DOHH2 (cell line): ENCODE data around the gene CD247.
"Not testable (repeated sequence)": the region's sequence is repeated elsewhere in the genome, so short reads cannot be mapped to it uniquely, and the experiment has no call there.

ENCODE experiments used
- H3F3A ChIP-seq: fragments of 200-600 bp; sonication (generic), shearing (Covaris generic); 2 replicates; pipeline ENCODE4 v1.6.0; 2016; ENCODE audit warnings: antibody characterized with exemption, mild to moderate bottlenecking; ENCODE audit not compliant: control insufficient read depth, insufficient read depth
- H3K27ac ChIP-seq: fragments of 200-600 bp; sonication (generic); 2 replicates; pipeline ENCODE4 v1.5.1; 2014; ENCODE audit warnings: low read depth, mild to moderate bottlenecking, low read length, moderate library complexity
- H3K27me3 ChIP-seq: fragments of 200-600 bp; sonication (generic); 2 replicates; pipeline ENCODE4 v1.6.1; 2014; ENCODE audit warnings: mild to moderate bottlenecking, low read length, mixed read lengths; ENCODE audit not compliant: control insufficient read depth
- H3K36me3 ChIP-seq: fragments of 200-600 bp; sonication (generic); 2 replicates; pipeline ENCODE4 v1.6.1; 2014; ENCODE audit warnings: mild to moderate bottlenecking, low read length, moderate library complexity, mixed read lengths; ENCODE audit not compliant: control insufficient read depth
- H3K4me1 ChIP-seq: fragments of 200-600 bp; sonication (generic); 2 replicates; pipeline ENCODE4 v1.6.1; 2014; ENCODE audit warnings: mild to moderate bottlenecking, low read length, mixed read lengths; ENCODE audit not compliant: control insufficient read depth
- H3K4me2 ChIP-seq: fragments of 200-600 bp; sonication (generic); 2 replicates; pipeline ENCODE4 v1.6.0; 2014; ENCODE audit warnings: mild to moderate bottlenecking, low read length, moderate library complexity
- H3K4me3 ChIP-seq: fragments of 200-600 bp; sonication (generic); 2 replicates; pipeline ENCODE4 v1.5.1; 2014; ENCODE audit warnings: mild to moderate bottlenecking, low read length, mixed read lengths
- H3K79me2 ChIP-seq: fragments of 200-600 bp; sonication (generic); 2 replicates; pipeline ENCODE4 v1.6.1; 2014; ENCODE audit warnings: mild to moderate bottlenecking, low read length, mixed read lengths; ENCODE audit not compliant: control insufficient read depth
- H3K9me2 ChIP-seq: fragments of 200-600 bp; sonication (generic); replicated peaks from 2 replicates; pipeline ENCODE4 v1.6.1; 2014; ENCODE audit warnings: mild to moderate bottlenecking, low read length, mixed read lengths; ENCODE audit not compliant: control insufficient read depth
- H3K9me3 ChIP-seq: fragments of 200-600 bp; sonication (generic); 2 replicates; pipeline ENCODE4 v1.6.1; 2014; ENCODE audit warnings: antibody characterized with exemption, low read length, mixed read lengths; ENCODE audit not compliant: control insufficient read depth, insufficient read depth
- H4K20me1 ChIP-seq: fragments of 200-600 bp; sonication (generic); 2 replicates; pipeline ENCODE4 v1.6.0; 2014; ENCODE audit warnings: low read depth, mild to moderate bottlenecking, antibody characterized with exemption, low read length, moderate library complexity; ENCODE audit not compliant: control insufficient read depth, insufficient read depth
- EZH2phosphoT487 ChIP-seq: fragments of 200-600 bp; sonication (generic); IDR thresholded peaks from 2 replicates; pipeline ENCODE4 v1.6.1; 2017; ENCODE audit warnings: borderline replicate concordance, mild to moderate bottlenecking, antibody characterized with exemption, low read length, moderate library complexity, mixed read lengths
- TF ChIP-seq, protein P1 (sequence below): fragments of 200-600 bp; sonication (generic); IDR thresholded peaks from one replicate; pipeline ENCODE4 v1.5.1; 2014; ENCODE audit warnings: antibody characterized with exemption, mild to moderate bottlenecking, low read depth, low read length; ENCODE audit not compliant: poor library complexity, severe bottlenecking

Gene CD247

DNA sequence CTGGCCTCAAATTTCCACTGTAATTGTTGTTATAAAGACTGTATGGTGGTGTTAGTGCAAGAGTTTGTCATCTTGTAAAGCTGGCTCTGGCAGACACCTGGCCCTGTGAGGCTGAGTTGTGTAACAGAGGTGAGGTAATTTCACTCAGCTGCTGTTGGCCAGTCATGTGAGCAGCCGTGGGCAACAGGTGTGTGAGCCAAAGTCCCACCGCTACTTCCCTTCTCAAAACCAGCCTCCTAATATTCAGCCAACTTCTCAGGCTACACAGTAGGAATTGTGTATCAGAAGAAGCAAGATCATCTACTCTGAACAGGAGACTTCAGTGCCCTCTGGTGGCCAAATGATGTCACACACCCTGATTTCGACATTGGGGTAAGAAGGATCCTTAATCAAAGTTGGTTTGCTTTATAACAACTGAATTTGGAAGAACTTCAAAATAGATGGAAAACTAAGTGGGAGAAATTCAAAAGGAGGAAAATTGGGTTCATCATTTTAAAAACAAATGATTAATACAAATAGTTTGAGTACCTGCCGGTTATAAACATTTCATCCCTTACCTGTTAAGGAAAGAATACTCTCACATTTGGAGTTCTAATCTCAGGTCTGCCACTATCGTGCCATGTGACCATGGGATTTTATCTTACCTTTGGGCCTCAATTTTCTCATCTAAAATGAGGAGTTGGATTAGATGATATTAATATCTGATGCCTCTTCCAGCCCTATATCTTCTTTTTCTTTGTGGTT lies 37.8 kb upstream of the CD247 start:
- peak overlapping the region; percentile 7; the same call in 1 of the 2 replicates for H3K4me2 ChIP-seq
- no peaks in the 10 kb centered on the region for H3K9me3 ChIP-seq
- H3K9me2 ChIP-seq = no peaks in the 10 kb centered on the region
- TF ChIP-seq, protein P1, sequence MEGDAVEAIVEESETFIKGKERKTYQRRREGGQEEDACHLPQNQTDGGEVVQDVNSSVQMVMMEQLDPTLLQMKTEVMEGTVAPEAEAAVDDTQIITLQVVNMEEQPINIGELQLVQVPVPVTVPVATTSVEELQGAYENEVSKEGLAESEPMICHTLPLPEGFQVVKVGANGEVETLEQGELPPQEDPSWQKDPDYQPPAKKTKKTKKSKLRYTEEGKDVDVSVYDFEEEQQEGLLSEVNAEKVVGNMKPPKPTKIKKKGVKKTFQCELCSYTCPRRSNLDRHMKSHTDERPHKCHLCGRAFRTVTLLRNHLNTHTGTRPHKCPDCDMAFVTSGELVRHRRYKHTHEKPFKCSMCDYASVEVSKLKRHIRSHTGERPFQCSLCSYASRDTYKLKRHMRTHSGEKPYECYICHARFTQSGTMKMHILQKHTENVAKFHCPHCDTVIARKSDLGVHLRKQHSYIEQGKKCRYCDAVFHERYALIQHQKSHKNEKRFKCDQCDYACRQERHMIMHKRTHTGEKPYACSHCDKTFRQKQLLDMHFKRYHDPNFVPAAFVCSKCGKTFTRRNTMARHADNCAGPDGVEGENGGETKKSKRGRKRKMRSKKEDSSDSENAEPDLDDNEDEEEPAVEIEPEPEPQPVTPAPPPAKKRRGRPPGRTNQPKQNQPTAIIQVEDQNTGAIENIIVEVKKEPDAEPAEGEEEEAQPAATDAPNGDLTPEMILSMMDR = peak; percentile 93
- no peak for TF ChIP-seq EZH2phosphoT487
- no peak overlapping the region for H3K4me3 ChIP-seq
- no peak overlapping the region for H3K27ac ChIP-seq
- peaks cover 21% of the 10 kb centered on the region for H3K79me2 ChIP-seq
- no peaks in the 10 kb centered on the region for H3K27me3 ChIP-seq
- peaks cover 5% of the 10 kb centered on the region; the same call in 1 of the 2 replicates for H4K20me1 ChIP-seq
- peaks cover 13% of the 10 kb centered on the region for H3F3A ChIP-seq
- H3K36me3 ChIP-seq = peaks cover 5% of the 10 kb centered on the region; the same call in 1 of the 2 replicates
- H3K4me1 ChIP-seq = peaks cover 36% of the 10 kb centered on the region

DNA sequence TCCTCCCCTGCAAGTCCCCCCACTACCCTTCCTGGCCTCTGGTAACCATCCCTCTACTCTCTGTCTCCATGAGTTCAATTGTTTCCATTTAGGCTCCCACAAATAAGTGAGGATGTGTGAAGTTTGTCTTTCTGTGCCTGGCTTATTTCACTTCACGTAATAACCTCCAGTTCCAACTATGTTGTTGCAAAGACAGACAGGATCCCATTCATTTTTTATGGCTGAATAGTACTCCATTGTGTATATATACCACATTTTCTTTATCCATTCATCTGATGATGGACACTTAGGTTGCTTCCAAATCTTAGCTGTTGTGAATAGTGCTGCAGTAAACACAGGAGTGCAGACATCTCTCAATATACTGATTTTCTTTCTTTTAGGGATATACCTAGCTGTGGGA lies 36.7 kb upstream of the CD247 start:
- not testable (repeated sequence) for H3K9me2 ChIP-seq, H3K4me3 ChIP-seq, H3K9me3 ChIP-seq, H3K27ac ChIP-seq, H3K36me3 ChIP-seq, H3K27me3 ChIP-seq, H3K4me2 ChIP-seq, H4K20me1 ChIP-seq
- Histone ChIP-seq H3K79me2 (peaks cover 32% of the 10 kb centered on the region), H3K4me1 (peaks cover 44% of the 10 kb centered on the region), H3F3A (peaks cover 15% of the 10 kb centered on the region)

DNA sequence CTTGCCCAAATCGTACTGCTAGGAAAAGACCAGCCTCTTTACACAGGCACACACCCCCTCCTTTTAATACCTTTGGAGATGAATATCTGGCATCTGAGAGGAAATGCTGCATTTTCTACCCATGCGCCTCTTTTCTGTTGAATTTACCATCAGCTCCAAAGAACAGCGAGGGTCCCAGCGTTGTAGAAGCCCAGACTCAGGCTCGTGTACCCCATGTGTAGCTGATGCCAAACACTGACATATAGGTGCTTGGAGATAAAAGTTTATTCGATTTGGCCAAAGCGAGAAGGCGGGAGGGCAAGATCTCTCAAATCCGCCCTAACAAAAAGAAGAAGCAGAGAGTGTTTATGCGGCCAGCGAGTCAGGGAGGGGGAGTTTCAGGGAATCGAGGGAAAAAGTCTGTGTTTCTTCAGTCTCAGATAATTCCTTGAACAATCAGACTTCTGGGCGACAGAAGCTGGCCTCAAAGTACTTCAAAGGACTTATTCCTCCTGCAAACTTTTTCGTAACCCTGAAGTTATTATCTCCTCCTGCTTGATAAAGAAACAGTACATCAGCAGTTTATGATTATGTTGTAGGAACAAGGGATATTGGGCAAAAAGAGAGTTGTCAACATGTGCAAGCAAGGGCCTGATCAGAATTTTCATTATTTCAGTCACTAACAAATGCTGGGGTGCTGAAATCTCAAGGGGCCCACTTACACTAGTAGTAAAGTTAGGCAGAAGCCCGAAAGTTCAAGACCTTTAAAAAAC lies 35.9 kb upstream of the CD247 start:
- Histone ChIP-seq H3K79me2 (peaks cover 35% of the 10 kb centered on the region), H3K4me1 (peaks cover 44% of the 10 kb centered on the region), H3K4me3 (peak overlapping the region; percentile 75), H3K9me2 (no peaks in the 10 kb centered on the region), H3K36me3 (peaks cover 5% of the 10 kb centered on the region; the same call in 1 of the 2 replicates), H3K27me3 (no peaks in the 10 kb centered on the region), H3K9me3 (no peaks in the 10 kb centered on the region), H3K27ac (no peak overlapping the region), H4K20me1 (peaks cover 5% of the 10 kb centered on the region; the same call in 1 of the 2 replicates), H3K4me2 (peak overlapping the region; percentile 94), H3F3A (peaks cover 15% of the 10 kb centered on the region)
- TF ChIP-seq EZH2phosphoT487 = no peak
- TF ChIP-seq, protein P1 = no peak
